Vagina (tissue), 2 donors: Measurements from ENCODE around the gene MCTP2. TPM values are rescaled to one million over a fixed set of nuclear protein-coding genes. Genes with fewer than 3 reads are reported as not detected.

Experiments
- DNase-seq, 2 donors: peaks; one replicate each; pipeline ENCODE4 v3.0.0-alpha.2; 2017; ENCODE audit errors: extremely low spot score in 2 of 2
- H3K27ac ChIP-seq: fragments of 200-600 bp; sonication (generic); one replicate; pipeline ENCODE4 v1.5.1; 2019
- H3K27me3 ChIP-seq: fragments of 200-600 bp; sonication (generic); one replicate; pipeline ENCODE4 v1.5.1; 2019
- H3K36me3 ChIP-seq, 2 donors: fragments of 200-600 bp; sonication (generic); one replicate each; pipeline ENCODE4 v1.5.1; 2017 to 2019
- H3K4me1 ChIP-seq: fragments of 200-600 bp; sonication (generic); one replicate; pipeline ENCODE4 v1.5.1; 2019
- H3K4me3 ChIP-seq, 2 donors: fragments of 200-600 bp; sonication (generic); 1 replicate in 1 of 2; 2 replicates in 1 of 2; pipeline ENCODE4 v1.5.1; 2016 to 2019
- H3K9me3 ChIP-seq: fragments of 200-600 bp; sonication (generic); one replicate; pipeline ENCODE4 v1.5.1; 2019
- CTCF ChIP-seq, 3 experiments: fragments of 450-650 bp in 2 of 3; fragments of 200-600 bp in 1 of 3; sonication (generic) in 1 of 3; IDR thresholded peaks; one replicate each; pipeline ENCODE4 v1.5.1; 2017 to 2019; ENCODE audit warnings: antibody characterized with exemption in 3 of 3, mild to moderate bottlenecking in 2 of 3, moderate library complexity in 2 of 3
- POLR2A ChIP-seq, 2 donors: fragments of 450-650 bp; IDR thresholded peaks; one replicate each; pipeline ENCODE4 v1.6.1; 2017; ENCODE audit warnings: antibody characterized with exemption in 2 of 2, mild to moderate bottlenecking in 2 of 2, moderate library complexity in 2 of 2
- POLR2AphosphoS5 ChIP-seq, 2 donors: sonication (generic); formaldehyde crosslinking; IDR thresholded peaks; one replicate each; pipeline ENCODE4 v1.9.0; 2017; ENCODE audit warnings: antibody characterized with exemption in 2 of 2, mild to moderate bottlenecking in 2 of 2, low read depth in 1 of 2; ENCODE audit not compliant: insufficient read depth in 1 of 2
- intact Hi-C: fragments of 100-400 bp; cut with DNase I; formaldehyde crosslinking; loops from one replicate; pipeline ENCODE4 v1.15.1; 2023
- total RNA-seq: library from RNA; depleted of rRNA; stranded (reverse); fragments of >200 nt; gene quantifications from one replicate; pipeline ENCODE4 v1.2.3, GENCODE V29; 2016

Gene MCTP2
- total RNA-seq, 1 donor from 2014 or later = 21.1 TPM

DNA sequence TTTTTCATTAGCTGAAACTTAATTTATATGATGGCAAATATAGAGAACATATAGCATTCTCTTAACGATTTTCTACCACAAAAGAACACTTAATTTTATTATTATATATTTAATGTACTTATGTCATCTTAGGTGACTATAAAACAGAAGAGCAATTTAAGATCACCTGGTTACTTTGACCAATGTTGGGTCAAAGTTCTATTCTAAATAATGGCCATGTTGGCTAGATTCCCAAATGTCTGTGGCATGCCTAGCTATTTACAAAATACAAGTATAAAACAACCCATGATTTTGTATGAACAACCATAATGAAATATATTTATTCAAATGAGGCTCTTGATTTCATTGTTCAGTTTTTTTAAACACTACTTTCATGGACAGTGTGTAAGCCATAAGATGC is 200.9 kb downstream of the MCTP2 start:
- H3K4me1 ChIP-seq = no peaks in the 10 kb centered on the region
- H3K9me3 ChIP-seq = no peaks in the 10 kb centered on the region
- H3K4me3 ChIP-seq = no peak overlapping the region
- H3K27ac ChIP-seq = no peak overlapping the region
- H3K27me3 ChIP-seq = no peaks in the 10 kb centered on the region
- H3K36me3 ChIP-seq = no peaks in the 10 kb centered on the region
- TF ChIP-seq POLR2AphosphoS5 (IDR thresholded peaks at IDR 0.05; ENCODE audit: insufficient read depth in 1 of 2, low read depth in 1 of 2) (no peak), POLR2A (IDR thresholded peaks at IDR 0.05) (no peak), CTCF (IDR thresholded peaks at IDR 0.05) (no peak)
- DNase-seq = no peak
- intact Hi-C loops = no loop called here

GRCh38 chr15:94439158-94439557 is 207.8 kb downstream of the MCTP2 start:
- no peak overlapping the region for H3K4me3 ChIP-seq
- no peaks in the 10 kb centered on the region for H3K4me1 ChIP-seq
- TF ChIP-seq CTCF (IDR thresholded peaks at IDR 0.05) (no peak), POLR2A (IDR thresholded peaks at IDR 0.05) (no peak), POLR2AphosphoS5 (IDR thresholded peaks at IDR 0.05; ENCODE audit: insufficient read depth in 1 of 2, low read depth in 1 of 2) (no peak)

GRCh38 chr15:94441760-94442159 is 210.4 kb downstream of the MCTP2 start:
- DNase-seq = no peak
- H3K9me3 ChIP-seq = no peaks in the 10 kb centered on the region
- intact Hi-C loops = no loop called here
- no peak overlapping the region for H3K27ac ChIP-seq
- H3K36me3 ChIP-seq = peaks cover 0 to 5% of the 10 kb centered on the region in 2 donors
- TF ChIP-seq POLR2AphosphoS5 (IDR thresholded peaks at IDR 0.05; ENCODE audit: insufficient read depth in 1 of 2, low read depth in 1 of 2) = no peak
- no peak for TF ChIP-seq CTCF (IDR thresholded peaks at IDR 0.05)
- no peak for TF ChIP-seq POLR2A (IDR thresholded peaks at IDR 0.05)
- H3K4me1 ChIP-seq = no peaks in the 10 kb centered on the region
- no peak overlapping the region for H3K4me3 ChIP-seq
- H3K27me3 ChIP-seq = no peaks in the 10 kb centered on the region

More at GRCh38 chr15:94439158-94439557, 207.8 kb downstream of the MCTP2 start:
- no peak for DNase-seq
- Histone ChIP-seq H3K9me3 (no peaks in the 10 kb centered on the region), H3K36me3 (peaks cover 0 to 5% of the 10 kb centered on the region in 2 donors), H3K27ac (no peak overlapping the region), H3K27me3 (no peaks in the 10 kb centered on the region)
- intact Hi-C loops = no loop called here

DNA sequence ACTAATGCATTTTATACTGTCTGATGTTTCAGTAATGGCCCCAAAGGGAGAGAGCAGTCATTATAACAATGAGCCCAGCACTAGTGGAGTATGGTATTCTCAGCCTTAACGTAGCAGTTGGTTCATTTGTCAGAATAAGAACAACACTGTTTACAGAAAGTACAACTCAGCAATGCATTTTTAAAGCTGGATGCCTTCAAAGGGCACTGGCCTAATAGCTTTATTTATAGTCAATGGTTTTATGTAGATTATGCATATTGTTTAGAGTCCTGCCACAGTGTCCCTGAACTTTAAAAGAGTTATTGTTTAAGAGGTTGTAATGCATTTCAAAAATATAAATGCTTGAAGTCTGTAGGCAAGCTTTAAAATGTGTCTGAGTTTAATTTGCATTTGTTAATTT is 211.1 kb downstream of the MCTP2 start:
- H3K27me3 ChIP-seq = no peaks in the 10 kb centered on the region
- H3K36me3 ChIP-seq = peaks cover 0 to 5% of the 10 kb centered on the region in 2 donors
- no peak for TF ChIP-seq CTCF (IDR thresholded peaks at IDR 0.05)
- TF ChIP-seq POLR2AphosphoS5 (IDR thresholded peaks at IDR 0.05; ENCODE audit: insufficient read depth in 1 of 2, low read depth in 1 of 2) = no peak
- TF ChIP-seq POLR2A (IDR thresholded peaks at IDR 0.05) = no peak
- no peaks in the 10 kb centered on the region for H3K9me3 ChIP-seq
- H3K27ac ChIP-seq = no peak overlapping the region
- H3K4me1 ChIP-seq = no peaks in the 10 kb centered on the region
- no peak overlapping the region for H3K4me3 ChIP-seq
- DNase-seq = no peak
- intact Hi-C loops = no loop called here

GRCh38 chr15:94443186-94443585 is 211.8 kb downstream of the MCTP2 start:
- H3K4me1 ChIP-seq = no peaks in the 10 kb centered on the region
- DNase-seq = no peak
- H3K36me3 ChIP-seq = peaks cover 0 to 5% of the 10 kb centered on the region in 2 donors
- H3K9me3 ChIP-seq = no peaks in the 10 kb centered on the region
- H3K27me3 ChIP-seq = no peaks in the 10 kb centered on the region
- intact Hi-C loops = no loop called here
- TF ChIP-seq POLR2A (IDR thresholded peaks at IDR 0.05) = no peak
- no peak for TF ChIP-seq CTCF (IDR thresholded peaks at IDR 0.05)
- H3K4me3 ChIP-seq = no peak overlapping the region
- H3K27ac ChIP-seq = no peak overlapping the region
